ENCODE measurements around the gene RIOX2.

Gene RIOX2

GRCh38 chr3:97901313-97902248 is 70.7 kb downstream of the RIOX2 start:
- no peak for DNase-seq

- DNase-seq: no peak
Observed at GRCh38 chr3:97899331-97899730, 72.9 kb downstream of the RIOX2 start.

- no peak for DNase-seq
Observed at GRCh38 chr3:97896547-97896946, 75.7 kb downstream of the RIOX2 start.

GRCh38 chr3:97896129-97896528 is 76.1 kb downstream of the RIOX2 start:
- DNase-seq: no peak

GRCh38 chr3:97895216-97895615 is 77.0 kb downstream of the RIOX2 start:
- DNase-seq: no peak

- no peak for DNase-seq
Observed at GRCh38 chr3:97892852-97893251, 79.4 kb downstream of the RIOX2 start.

Measured in NCI-H1092 (cell line).